GM19455 (cell line): ENCODE data around the gene OR4E2.
"Not testable (repeated sequence)": the region's sequence is repeated elsewhere in the genome, so short reads cannot be mapped to it uniquely, and the experiment has no call there.

Source experiments
- ATAC-seq: cut with Tn5 transposase; IDR thresholded peaks from one replicate; pipeline ENCODE4 v1.9.1; 2021; ENCODE audit not compliant: unreplicated experiment

The OR4E2 gene

GRCh38 chr14:21694425-21694824 lies 40.8 kb downstream of the OR4E2 start:
- no peak for ATAC-seq

GRCh38 chr14:21697662-21698061 lies 44.0 kb downstream of the OR4E2 start:
- not testable (repeated sequence) for ATAC-seq

GRCh38 chr14:21698538-21698937 lies 44.9 kb downstream of the OR4E2 start:
- ATAC-seq: not testable (repeated sequence)

- ATAC-seq: no peak
Observed at GRCh38 chr14:21699551-21699950, 45.9 kb downstream of the OR4E2 start.

- ATAC-seq: no peak
Observed at GRCh38 chr14:21702316-21702715, 48.7 kb downstream of the OR4E2 start.

- no peak for ATAC-seq
Observed at GRCh38 chr14:21703357-21704326, 50.0 kb downstream of the OR4E2 start.

GRCh38 chr14:21704338-21704737 lies 50.7 kb downstream of the OR4E2 start:
- ATAC-seq: no peak

- ATAC-seq: peak; percentile 64
Observed at GRCh38 chr14:21711360-21711961, 57.8 kb downstream of the OR4E2 start.

- ATAC-seq: no peak
Observed at GRCh38 chr14:21712036-21712435, 58.4 kb downstream of the OR4E2 start.

- no peak for ATAC-seq
Observed at GRCh38 chr14:21714318-21714929, 60.8 kb downstream of the OR4E2 start.
